SK-N-SH treated with all-trans-retinoic acid at 6 μM for 48 hours (cell line): ENCODE measurements around the gene FRMD3.

Experiments used
- ARNTL ChIP-seq: fragments of 450-650 bp; formaldehyde crosslinking; IDR thresholded peaks from 2 replicates; pipeline ENCODE4 v1.5.0; 2020; ENCODE audit warnings: low read depth, mild to moderate bottlenecking, moderate library complexity, borderline replicate concordance
- ESRRG ChIP-seq: fragments of 250-450 bp; sonication (Bioruptor Pico); IDR thresholded peaks from 2 replicates; pipeline ENCODE4 v1.6.1; 2021; ENCODE audit warnings: mild to moderate bottlenecking
- ISL1 ChIP-seq: fragments of 250-450 bp; sonication (Bioruptor Pico); IDR thresholded peaks from 2 replicates; pipeline ENCODE4 v2.1.2; 2022; ENCODE audit warnings: mild to moderate bottlenecking, moderate library complexity
- OSR1 ChIP-seq: fragments of 250-450 bp; sonication (Bioruptor Pico); IDR thresholded peaks from 2 replicates; pipeline ENCODE4 v1.8.0; 2022; ENCODE audit warnings: moderate library complexity, mild to moderate bottlenecking, inconsistent platforms
- PPARA ChIP-seq: fragments of 250-450 bp; sonication (Bioruptor Pico); IDR thresholded peaks from 2 replicates; pipeline ENCODE4 v1.5.0; 2020; ENCODE audit warnings: mild to moderate bottlenecking, borderline replicate concordance
- RARB ChIP-seq: fragments of 250-450 bp; sonication (Bioruptor Pico); IDR thresholded peaks from 2 replicates; pipeline ENCODE4 v1.8.0; 2021; ENCODE audit warnings: mild to moderate bottlenecking, moderate library complexity
- TCF4 ChIP-seq: fragments of 250-450 bp; sonication (Bioruptor Pico); IDR thresholded peaks from 2 replicates; pipeline ENCODE4 v1.8.0; 2021; ENCODE audit warnings: mild to moderate bottlenecking, moderate library complexity, borderline replicate concordance
- TOX ChIP-seq: fragments of 250-450 bp; sonication (Bioruptor Pico); IDR thresholded peaks from 2 replicates; pipeline ENCODE4 v1.8.0; 2021; ENCODE audit warnings: mild to moderate bottlenecking, moderate library complexity, borderline replicate concordance
- ZFP3 ChIP-seq: fragments of 250-450 bp; sonication (Bioruptor Pico); IDR thresholded peaks from 2 replicates; pipeline ENCODE4 v1.5.0; 2020; ENCODE audit warnings: mild to moderate bottlenecking, moderate library complexity
- TF ChIP-seq, protein P1 (sequence below): fragments of 250-450 bp; sonication (Bioruptor Pico); IDR thresholded peaks from 2 replicates; pipeline ENCODE4 v1.8.0; 2020; ENCODE audit warnings: mild to moderate bottlenecking, moderate library complexity, borderline replicate concordance

DNA sequence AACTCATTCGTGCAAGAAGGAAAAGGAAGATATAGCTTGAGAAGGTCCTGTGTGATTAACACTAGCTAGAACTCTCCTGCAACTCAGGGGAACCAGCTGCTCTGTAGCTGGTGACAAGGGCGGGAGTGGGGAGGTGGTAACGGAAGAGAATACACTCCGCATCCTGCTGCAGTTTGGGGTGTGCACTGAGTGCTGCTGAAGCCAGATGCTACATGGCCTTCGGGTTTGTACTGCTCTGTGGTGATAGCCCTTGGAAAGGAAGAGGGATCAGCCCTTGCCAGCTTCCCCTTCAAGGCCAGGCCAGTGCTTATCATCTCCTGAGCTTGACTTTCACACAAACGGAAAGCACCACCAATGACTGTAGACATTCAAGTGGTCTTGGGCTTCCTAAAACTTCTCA lies 34.3 kb downstream of the FRMD3 start:
- TF ChIP-seq, protein P1, sequence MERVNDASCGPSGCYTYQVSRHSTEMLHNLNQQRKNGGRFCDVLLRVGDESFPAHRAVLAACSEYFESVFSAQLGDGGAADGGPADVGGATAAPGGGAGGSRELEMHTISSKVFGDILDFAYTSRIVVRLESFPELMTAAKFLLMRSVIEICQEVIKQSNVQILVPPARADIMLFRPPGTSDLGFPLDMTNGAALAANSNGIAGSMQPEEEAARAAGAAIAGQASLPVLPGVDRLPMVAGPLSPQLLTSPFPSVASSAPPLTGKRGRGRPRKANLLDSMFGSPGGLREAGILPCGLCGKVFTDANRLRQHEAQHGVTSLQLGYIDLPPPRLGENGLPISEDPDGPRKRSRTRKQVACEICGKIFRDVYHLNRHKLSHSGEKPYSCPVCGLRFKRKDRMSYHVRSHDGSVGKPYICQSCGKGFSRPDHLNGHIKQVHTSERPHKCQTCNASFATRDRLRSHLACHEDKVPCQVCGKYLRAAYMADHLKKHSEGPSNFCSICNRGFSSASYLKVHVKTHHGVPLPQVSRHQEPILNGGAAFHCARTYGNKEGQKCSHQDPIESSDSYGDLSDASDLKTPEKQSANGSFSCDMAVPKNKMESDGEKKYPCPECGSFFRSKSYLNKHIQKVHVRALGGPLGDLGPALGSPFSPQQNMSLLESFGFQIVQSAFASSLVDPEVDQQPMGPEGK, result no peak
- TF ChIP-seq RARB, result no peak
- TF ChIP-seq TCF4 (CRISPR knock-in tag), result no peak
- no peak for TF ChIP-seq ZFP3 (CRISPR knock-in tag)
- TF ChIP-seq OSR1, result no peak
- TF ChIP-seq ESRRG (CRISPR knock-in tag), result no peak
- TF ChIP-seq ARNTL, result no peak
- no peak for TF ChIP-seq PPARA (CRISPR knock-in tag)
- TF ChIP-seq ISL1 (CRISPR knock-in tag), result no peak
- TF ChIP-seq TOX (CRISPR knock-in tag), result no peak
